ENCODE measurements around the gene HEG1. TPM values are rescaled to one million over a fixed set of nuclear protein-coding genes. Genes with fewer than 3 reads are reported as not detected.

Gene HEG1
- total and polyA plus RNA-seq, 3 experiments from 2014 or later = 6.3 to 21.3 (median 20.9) TPM

DNA sequence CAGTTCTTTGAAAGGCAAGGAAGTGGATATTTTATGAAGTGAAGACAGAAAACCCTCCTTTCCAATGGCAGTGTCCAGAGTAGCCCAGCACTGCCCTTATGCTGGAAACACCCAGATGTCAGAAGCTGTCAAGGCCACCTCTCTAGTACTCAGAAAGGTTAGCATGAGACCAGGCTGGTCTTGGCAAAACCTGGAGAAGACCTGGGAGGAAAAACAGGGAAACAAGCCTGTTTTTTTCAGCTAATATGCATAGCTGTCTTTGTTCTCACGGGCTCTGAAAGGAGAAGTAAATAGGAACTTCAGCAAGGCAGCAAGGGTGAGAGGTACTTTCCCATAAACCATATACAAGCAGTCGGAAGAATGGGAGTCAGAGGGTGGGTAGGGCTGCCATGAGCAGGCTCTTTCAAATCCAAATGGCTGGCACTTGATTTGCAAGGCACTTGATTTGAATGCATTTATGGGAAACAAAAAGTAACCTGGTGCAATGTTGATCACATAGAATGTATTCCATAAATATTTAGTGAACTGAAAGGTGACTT is 55.8 kb downstream of the HEG1 start:
- CTCF ChIA-PET = interaction anchor here (1.6 kb wide), 1 partner anchor 439 kb away, joined by 4 read pairs; no protein-coding TSS in a partner anchor
- Histone ChIP-seq H3K4me3 (ENCODE audit: low read length) (no peak overlapping the region), H3K27me3 (ENCODE audit: insufficient read depth, low read length, poor library complexity, severe bottlenecking) (no peaks in the 10 kb centered on the region), H3K36me3 (ENCODE audit: insufficient read depth, low read length) (peaks cover 35% of the 10 kb centered on the region), H3K27ac (ENCODE audit: low read depth, low read length) (no peak overlapping the region), H3K9me3 (ENCODE audit: low read length) (no peaks in the 10 kb centered on the region), H3K4me1 (ENCODE audit: insufficient read depth, low read length) (peaks cover 25% of the 10 kb centered on the region)
- Mint-ChIP-seq H3K4me1 (peaks cover 5 to 7% (median 5%) of the 10 kb centered on the region in 3 donors), H3K36me3 (peaks cover 13 to 100% (median 36%) of the 10 kb centered on the region in 3 donors), H3K4me3 (no peak overlapping the region), H3K9me3 (no peaks in the 10 kb centered on the region), H3K27me3 (no peaks in the 10 kb centered on the region), H3K27ac (peak overlapping the region in 2 of 8 donors; percentile 4 to 36)
- POLR2A ChIA-PET = no interaction called here
- DNase-seq = no peak

GRCh38 chr3:124999317-124999716 is 56.5 kb downstream of the HEG1 start:
- no peak overlapping the region for H3K4me3 Mint-ChIP-seq

GRCh38 chr3:124998247-124998630 is 57.6 kb downstream of the HEG1 start:
- DNase-seq = no peak
- Mint-ChIP-seq H3K4me1 (peaks cover 5 to 7% (median 6%) of the 10 kb centered on the region in 3 donors), H3K27ac (peak overlapping the region in 3 of 8 donors; percentile 34 to 83 (median 72)), H3K27me3 (no peaks in the 10 kb centered on the region), H3K9me3 (no peaks in the 10 kb centered on the region), H3K4me3 (no peak overlapping the region), H3K36me3 (peaks cover 10 to 98% (median 31%) of the 10 kb centered on the region in 3 donors)
- no peaks in the 10 kb centered on the region for H3K9me3 ChIP-seq (ENCODE audit: low read length)
- peaks cover 37% of the 10 kb centered on the region for H3K36me3 ChIP-seq (ENCODE audit: insufficient read depth, low read length)
- H3K4me3 ChIP-seq (ENCODE audit: low read length) = no peak overlapping the region
- CTCF ChIA-PET = interaction anchor here (4.5 kb wide), 1 partner anchor 441 kb away, joined by 23 read pairs; no protein-coding TSS in a partner anchor
- POLR2A ChIA-PET = no interaction called here
- H3K4me1 ChIP-seq (ENCODE audit: insufficient read depth, low read length) = peaks cover 22% of the 10 kb centered on the region
- H3K27me3 ChIP-seq (ENCODE audit: insufficient read depth, low read length, poor library complexity, severe bottlenecking) = no peaks in the 10 kb centered on the region
- H3K27ac ChIP-seq (ENCODE audit: low read depth, low read length) = no peak overlapping the region

More at GRCh38 chr3:124999317-124999716, 56.5 kb downstream of the HEG1 start:
- CTCF ChIA-PET = no interaction called here
- POLR2A ChIA-PET = no interaction called here
- Histone ChIP-seq H3K4me1 (ENCODE audit: insufficient read depth, low read length) (peaks cover 25% of the 10 kb centered on the region), H3K27me3 (ENCODE audit: insufficient read depth, low read length, poor library complexity, severe bottlenecking) (no peaks in the 10 kb centered on the region), H3K4me3 (ENCODE audit: low read length) (no peak overlapping the region), H3K9me3 (ENCODE audit: low read length) (no peaks in the 10 kb centered on the region), H3K27ac (ENCODE audit: low read depth, low read length) (no peak overlapping the region), H3K36me3 (ENCODE audit: insufficient read depth, low read length) (peaks cover 33% of the 10 kb centered on the region)
- Mint-ChIP-seq H3K27me3 (no peaks in the 10 kb centered on the region), H3K9me3 (no peaks in the 10 kb centered on the region), H3K4me1 (peaks cover 5 to 7% (median 5%) of the 10 kb centered on the region in 3 donors), H3K36me3 (peaks cover 13 to 98% (median 36%) of the 10 kb centered on the region in 3 donors), H3K27ac (peak overlapping the region in 2 of 8 donors; percentile 33 to 70)
- no peak for DNase-seq

GRCh38 chr3:124997303-124998246 is 58.2 kb downstream of the HEG1 start:
- Histone ChIP-seq H3K9me3 (ENCODE audit: low read length) (no peaks in the 10 kb centered on the region), H3K4me3 (ENCODE audit: low read length) (no peak overlapping the region), H3K27me3 (ENCODE audit: insufficient read depth, low read length, poor library complexity, severe bottlenecking) (no peaks in the 10 kb centered on the region), H3K36me3 (ENCODE audit: insufficient read depth, low read length) (peaks cover 42% of the 10 kb centered on the region), H3K27ac (ENCODE audit: low read depth, low read length) (no peak overlapping the region), H3K4me1 (ENCODE audit: insufficient read depth, low read length) (peaks cover 15% of the 10 kb centered on the region)
- ChIA-PET CTCF (interaction anchor here (2.4 to 4.5 kb wide), 2 partner anchors 439 to 442 kb away, joined by 7 to 23 read pairs; no protein-coding TSS in a partner anchor), POLR2A (no interaction called here)
- Mint-ChIP-seq H3K36me3 (peaks cover 10 to 97% (median 25%) of the 10 kb centered on the region in 3 donors), H3K27me3 (no peaks in the 10 kb centered on the region), H3K9me3 (no peaks in the 10 kb centered on the region), H3K4me1 (peaks cover 5 to 7% (median 6%) of the 10 kb centered on the region in 3 donors), H3K27ac (peak overlapping the region in 5 of 8 donors; percentile 17 to 83 (median 53)), H3K4me3 (no peak overlapping the region)
- DNase-seq = no peak

GRCh38 chr3:124995460-124995994 is 60.3 kb downstream of the HEG1 start:
- H3K9me3 Mint-ChIP-seq = no peaks in the 10 kb centered on the region
- peaks cover 43% of the 10 kb centered on the region for H3K36me3 ChIP-seq (ENCODE audit: insufficient read depth, low read length)
- peaks cover 4% of the 10 kb centered on the region for H3K4me1 ChIP-seq (ENCODE audit: insufficient read depth, low read length)
- no peak overlapping the region for H3K27ac ChIP-seq (ENCODE audit: low read depth, low read length)
- DNase-seq = peak; percentile 8 to 59 (median 34)
- H3K4me3 Mint-ChIP-seq = no peak overlapping the region
- no peaks in the 10 kb centered on the region for H3K9me3 ChIP-seq (ENCODE audit: low read length)
- H3K4me3 ChIP-seq (ENCODE audit: low read length) = no peak overlapping the region
- H3K36me3 Mint-ChIP-seq = peaks cover 3 to 96% (median 22%) of the 10 kb centered on the region in 3 donors
- peaks cover 0 to 7% (median 6%) of the 10 kb centered on the region in 3 donors for H3K4me1 Mint-ChIP-seq
- peaks cover 0 to 1% of the 10 kb centered on the region in 2 donors for H3K27me3 Mint-ChIP-seq
- H3K27ac Mint-ChIP-seq = peak overlapping the region in 5 of 8 donors; percentile 25 to 92 (median 38)
- no peaks in the 10 kb centered on the region for H3K27me3 ChIP-seq (ENCODE audit: insufficient read depth, low read length, poor library complexity, severe bottlenecking)
- CTCF ChIA-PET = interaction anchor here (0.7 to 4.5 kb wide), 14 partner anchors 8 to 444 kb away, joined by 3 to 23 read pairs (median 4); partner anchors contain the start of gene ZNF148
- POLR2A ChIA-PET = interaction anchor here (0.7 kb wide), 1 partner anchor 590 kb away, joined by 3 read pairs; no protein-coding TSS in a partner anchor

- H3K36me3 ChIP-seq (ENCODE audit: insufficient read depth, low read length) = peaks cover 42% of the 10 kb centered on the region
- no peaks in the 10 kb centered on the region for H3K27me3 ChIP-seq (ENCODE audit: insufficient read depth, low read length, poor library complexity, severe bottlenecking)
- no peaks in the 10 kb centered on the region for H3K9me3 Mint-ChIP-seq
- no peak overlapping the region for H3K4me3 Mint-ChIP-seq
- no peaks in the 10 kb centered on the region for H3K9me3 ChIP-seq (ENCODE audit: low read length)
- no peak overlapping the region for H3K27ac ChIP-seq (ENCODE audit: low read depth, low read length)
- peaks cover 0 to 7% (median 6%) of the 10 kb centered on the region in 3 donors for H3K4me1 Mint-ChIP-seq
- H3K27ac Mint-ChIP-seq = peak overlapping the region in 1 of 8 donors; percentile 54
- no peak overlapping the region for H3K4me3 ChIP-seq (ENCODE audit: low read length)
- CTCF ChIA-PET = interaction anchor here (1.2 kb wide), 1 partner anchor 443 kb away, joined by 3 read pairs; no protein-coding TSS in a partner anchor
- peaks cover 4% of the 10 kb centered on the region for H3K4me1 ChIP-seq (ENCODE audit: insufficient read depth, low read length)
- POLR2A ChIA-PET = no interaction called here
- peaks cover 0 to 1% of the 10 kb centered on the region in 2 donors for H3K27me3 Mint-ChIP-seq
- DNase-seq = no peak
- H3K36me3 Mint-ChIP-seq = peaks cover 13 to 92% (median 25%) of the 10 kb centered on the region in 3 donors
These were observed 62.3 kb downstream of the HEG1 start for GRCh38 chr3:124993466-124993865.

DNA sequence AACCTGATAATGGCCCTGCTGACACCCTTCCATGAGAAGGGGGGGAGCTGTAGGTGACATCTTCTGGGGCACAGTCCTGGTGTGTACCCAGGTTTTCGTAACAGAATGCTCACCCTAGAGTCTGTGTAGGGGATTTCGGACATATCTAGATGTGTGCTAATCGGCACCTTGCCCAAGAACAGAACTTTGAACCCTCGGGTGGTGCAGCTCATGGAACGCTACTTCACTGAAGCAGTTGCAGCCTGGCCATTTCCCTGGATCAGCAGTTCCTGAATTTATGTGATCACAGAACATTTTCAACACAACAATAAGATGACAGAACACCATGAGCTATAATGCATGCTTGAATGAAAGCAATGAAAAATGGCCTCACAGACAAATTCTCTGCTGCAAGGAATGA is 63.8 kb downstream of the HEG1 start:
- no peaks in the 10 kb centered on the region for H3K9me3 ChIP-seq (ENCODE audit: low read length)
- no peak overlapping the region for H3K4me3 ChIP-seq (ENCODE audit: low read length)
- H3K4me1 Mint-ChIP-seq = peaks cover 0 to 7% (median 6%) of the 10 kb centered on the region in 3 donors
- H3K36me3 Mint-ChIP-seq = peaks cover 13 to 88% (median 21%) of the 10 kb centered on the region in 3 donors
- H3K4me3 Mint-ChIP-seq = no peak overlapping the region
- peaks cover 0 to 1% of the 10 kb centered on the region in 2 donors for H3K27me3 Mint-ChIP-seq
- H3K4me1 ChIP-seq (ENCODE audit: insufficient read depth, low read length) = peaks cover 4% of the 10 kb centered on the region
- no peaks in the 10 kb centered on the region for H3K27me3 ChIP-seq (ENCODE audit: insufficient read depth, low read length, poor library complexity, severe bottlenecking)
- no peak for DNase-seq
- no peaks in the 10 kb centered on the region for H3K9me3 Mint-ChIP-seq
- ChIA-PET POLR2A (interaction anchor here (0.7 kb wide), 1 partner anchor 433 kb away, joined by 7 read pairs; no protein-coding TSS in a partner anchor), CTCF (interaction anchor here (0.8 to 1.5 kb wide), 2 partner anchors 93 to 281 kb away, joined by 3 read pairs; no protein-coding TSS in a partner anchor)
- H3K27ac ChIP-seq (ENCODE audit: low read depth, low read length) = no peak overlapping the region
- no peak overlapping the region for H3K27ac Mint-ChIP-seq
- H3K36me3 ChIP-seq (ENCODE audit: insufficient read depth, low read length) = peaks cover 42% of the 10 kb centered on the region
